ENCODE data around the gene POMT2. TPM values are rescaled to one million over a fixed set of nuclear protein-coding genes. Genes with fewer than 3 reads are reported as not detected.

The POMT2 gene
- polyA plus RNA-seq, 1 donor = 59.7 TPM

DNA sequence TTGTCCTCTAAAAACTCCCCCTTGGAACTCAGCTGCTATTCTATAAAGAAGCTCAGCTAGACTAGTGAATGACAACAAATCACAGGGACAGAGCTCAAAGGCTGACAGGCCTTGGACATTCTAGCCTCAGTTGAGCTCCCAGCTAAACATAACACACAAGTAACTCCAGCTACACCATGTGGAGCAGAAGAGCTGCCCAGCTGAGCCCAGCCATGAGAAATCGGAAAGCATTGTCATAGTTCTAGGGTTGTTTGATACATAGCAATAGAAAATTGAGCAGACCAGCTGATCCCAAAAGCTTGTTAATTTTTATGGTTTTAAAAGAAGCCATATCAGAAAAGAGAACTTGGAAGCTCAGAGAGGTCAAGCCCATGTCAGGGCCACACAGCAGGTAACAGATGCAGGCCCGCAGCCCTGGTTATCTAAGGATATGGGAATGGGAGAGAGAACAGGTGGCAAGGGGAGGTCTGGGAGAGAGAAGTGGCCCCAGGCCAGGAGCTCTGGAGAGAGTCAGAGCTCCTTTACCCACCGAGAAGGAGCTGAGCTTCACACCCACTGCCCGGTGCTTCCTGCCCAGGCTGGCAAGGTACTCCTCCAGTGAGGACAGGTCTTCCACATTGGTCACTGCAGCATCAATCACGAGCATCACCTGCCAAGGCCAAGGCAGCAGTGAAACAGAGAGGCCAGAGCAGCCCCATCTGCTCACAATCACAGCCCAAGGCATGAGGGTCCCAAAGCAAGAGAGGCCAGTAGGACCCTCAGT is 52.6 kb downstream of the POMT2 start:
- DNase-seq = no peak

DNA sequence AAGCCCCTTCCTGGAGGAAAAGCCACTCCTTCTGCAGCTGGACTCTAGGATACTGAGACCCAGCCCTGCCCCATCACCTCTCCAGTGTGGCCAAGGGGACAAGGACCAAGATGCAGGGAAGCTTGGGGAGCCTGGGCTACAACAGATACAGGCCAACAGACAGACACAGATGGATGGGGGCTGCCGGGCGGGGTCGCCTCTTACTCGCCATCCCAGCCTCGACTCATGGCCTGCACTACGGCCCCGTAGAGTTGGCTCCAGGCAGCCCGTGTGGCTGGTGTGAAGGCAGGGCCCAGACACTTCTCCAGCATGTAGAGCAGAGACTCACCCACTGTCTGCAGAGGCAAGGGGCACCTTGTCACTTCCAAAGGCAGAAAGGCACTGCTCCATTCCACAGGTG is 54.3 kb downstream of the POMT2 start:
- no peak for DNase-seq

GRCh38 chr14:77265561-77266335 is 54.9 kb downstream of the POMT2 start:
- DNase-seq = no peak

DNA sequence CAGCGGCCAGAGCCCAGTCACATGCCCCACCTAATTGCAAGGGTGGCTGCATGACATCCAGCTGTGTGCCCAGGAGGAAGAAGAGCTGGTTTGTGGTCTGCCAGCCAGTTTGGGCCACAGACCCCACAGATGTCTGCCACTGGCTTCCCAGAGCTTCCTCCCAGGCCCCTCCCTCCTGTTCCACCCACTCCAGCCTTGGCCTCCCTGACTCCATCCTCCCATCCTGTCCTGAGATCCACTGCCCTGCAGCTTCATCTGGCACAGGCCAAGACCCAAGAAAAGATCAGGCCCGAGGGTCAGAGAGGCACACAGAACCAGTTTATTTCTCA is 55.5 kb downstream of the POMT2 start:
- no peak for DNase-seq

GRCh38 chr14:77264466-77265186 is 56.1 kb downstream of the POMT2 start:
- DNase-seq = no peak

GRCh38 chr14:77260631-77261030 is 60.1 kb downstream of the POMT2 start:
- DNase-seq = no peak

- no peak for DNase-seq
Observed at GRCh38 chr14:77260199-77260598, 60.5 kb downstream of the POMT2 start.

DNA sequence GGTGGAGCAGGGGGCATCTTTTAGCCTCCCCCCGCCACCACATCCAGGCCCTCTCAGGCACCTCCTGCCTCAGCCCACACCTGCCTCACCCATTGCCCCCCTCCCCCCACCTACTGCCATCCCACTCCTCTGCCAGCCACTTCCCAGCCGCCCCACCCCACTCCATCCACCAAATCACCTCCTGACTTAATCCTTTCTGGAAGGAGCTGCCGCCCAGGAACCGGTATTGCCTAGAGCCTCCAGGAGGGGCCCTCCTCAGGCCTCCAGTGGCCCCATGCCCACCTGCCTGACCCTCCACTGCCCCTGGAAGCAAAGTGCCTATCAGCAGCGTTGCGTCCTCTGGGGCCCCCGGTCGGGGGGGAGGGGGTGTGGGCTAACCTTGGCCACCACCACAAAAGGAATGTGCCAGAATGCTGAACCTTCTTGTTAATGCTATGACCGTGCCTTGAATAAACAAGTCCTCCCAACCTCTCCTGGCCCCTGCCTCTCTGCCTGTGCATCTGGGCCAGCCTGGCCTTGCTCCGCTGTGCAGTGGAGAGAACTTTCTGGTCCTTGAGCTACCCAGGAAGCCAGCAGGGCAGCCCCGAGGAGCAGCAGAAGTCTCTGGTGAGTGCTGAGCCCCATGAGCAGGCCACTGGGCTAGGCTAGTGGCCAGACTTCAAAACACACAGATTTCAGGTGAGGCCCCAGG is 61.5 kb downstream of the POMT2 start:
- DNase-seq = no peak

DNA sequence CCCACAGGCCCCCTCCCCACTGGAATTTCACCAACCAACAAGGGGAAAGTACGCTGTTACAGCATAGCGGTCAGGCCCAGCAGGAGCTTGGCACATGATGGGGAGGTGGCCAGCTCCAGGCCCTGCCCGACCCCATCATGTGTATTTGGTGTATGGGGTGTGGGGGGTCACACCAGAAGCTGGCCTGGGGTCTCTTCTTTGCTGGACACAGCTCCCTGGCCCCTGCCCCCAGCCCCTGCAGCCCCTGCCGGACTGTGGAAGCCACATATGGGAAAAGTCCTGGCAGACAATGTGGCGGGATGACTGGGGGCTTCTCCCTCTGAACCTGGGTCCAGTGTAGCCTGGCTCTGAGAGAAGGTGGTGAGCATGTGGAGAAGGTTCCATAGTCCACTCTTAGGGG is 62.1 kb downstream of the POMT2 start:
- DNase-seq = no peak

DNA sequence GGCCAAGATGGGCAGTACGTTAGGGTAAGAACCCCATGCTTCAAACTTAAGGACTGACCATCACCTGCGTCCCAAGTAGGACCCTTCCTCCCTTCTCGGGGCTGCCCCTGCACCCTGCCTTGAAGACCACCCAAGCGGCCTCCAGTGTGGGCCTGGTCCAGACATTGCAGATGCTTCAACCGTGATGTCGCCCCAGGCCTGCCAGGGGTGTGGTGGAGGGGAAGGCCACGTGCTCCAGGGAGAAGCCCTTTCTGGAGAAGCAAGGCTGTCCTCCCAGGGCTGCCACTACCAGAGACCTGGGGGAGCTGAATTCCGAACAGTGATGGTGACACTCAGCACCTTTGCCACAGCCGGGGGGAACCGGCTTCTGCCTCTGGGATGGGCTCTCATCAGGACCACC is 63.0 kb downstream of the POMT2 start:
- DNase-seq = no peak

DNA sequence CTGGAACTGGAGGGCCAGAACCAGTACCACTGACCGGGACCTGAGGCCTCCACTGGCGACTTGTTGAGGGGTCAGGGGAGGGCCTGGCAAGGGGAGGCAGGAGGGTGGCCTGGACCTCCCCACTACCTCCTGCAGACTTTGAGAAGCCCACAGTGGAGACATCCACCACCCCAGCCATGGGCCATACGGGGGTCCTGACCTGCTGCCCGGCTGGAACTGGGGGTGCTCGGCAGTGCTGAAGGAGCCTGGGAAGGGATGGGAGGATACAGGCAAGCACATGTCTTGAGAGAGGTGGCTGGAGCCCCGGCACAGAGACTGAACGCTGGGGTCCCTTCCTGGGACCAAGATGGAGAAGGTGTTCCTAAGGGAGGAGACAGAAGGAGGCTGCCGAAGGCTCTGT is 64.0 kb downstream of the POMT2 start:
- DNase-seq = no peak

DNA sequence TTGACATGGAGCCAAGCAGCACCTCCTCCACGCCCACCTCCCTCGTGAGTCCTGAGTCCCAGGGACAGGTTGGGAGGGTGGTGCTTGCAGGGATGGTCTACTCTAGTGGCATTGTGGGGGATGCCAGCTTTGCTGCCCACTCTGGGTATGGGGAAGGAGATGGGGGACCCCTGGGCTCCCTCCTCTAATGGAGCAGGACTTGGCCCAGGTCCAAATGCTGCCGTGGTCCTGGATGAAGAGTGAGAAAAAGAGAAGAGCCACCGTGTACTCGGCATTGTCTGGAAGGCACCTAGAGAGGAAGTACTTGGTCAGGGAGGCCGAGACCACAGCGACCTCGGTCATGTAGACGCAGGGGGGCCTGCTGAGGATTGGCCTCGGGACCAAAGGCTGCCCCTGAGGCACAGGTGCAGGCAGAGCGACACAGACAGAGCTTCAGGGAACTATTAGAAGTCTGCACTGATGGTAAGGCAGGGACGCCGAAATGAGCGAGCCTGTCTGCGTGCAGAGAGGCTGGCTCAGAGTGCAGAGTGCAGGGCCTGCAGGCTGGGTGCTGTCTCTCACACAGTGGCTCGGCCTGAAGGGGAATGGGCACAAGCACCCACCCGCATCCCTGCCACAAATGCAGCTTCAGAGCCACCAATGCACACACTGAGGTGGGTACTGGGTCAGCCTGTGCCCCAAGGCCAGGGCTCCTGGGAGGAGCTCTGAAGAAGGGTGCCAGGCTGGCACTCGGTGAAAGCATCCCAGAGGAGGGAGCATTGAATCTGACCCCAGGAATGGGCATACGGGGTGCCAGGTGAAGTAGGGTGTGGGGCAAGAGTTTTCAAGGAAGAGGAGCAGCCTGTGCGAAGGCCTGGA is 67.1 kb downstream of the POMT2 start:
- DNase-seq = no peak

DNA sequence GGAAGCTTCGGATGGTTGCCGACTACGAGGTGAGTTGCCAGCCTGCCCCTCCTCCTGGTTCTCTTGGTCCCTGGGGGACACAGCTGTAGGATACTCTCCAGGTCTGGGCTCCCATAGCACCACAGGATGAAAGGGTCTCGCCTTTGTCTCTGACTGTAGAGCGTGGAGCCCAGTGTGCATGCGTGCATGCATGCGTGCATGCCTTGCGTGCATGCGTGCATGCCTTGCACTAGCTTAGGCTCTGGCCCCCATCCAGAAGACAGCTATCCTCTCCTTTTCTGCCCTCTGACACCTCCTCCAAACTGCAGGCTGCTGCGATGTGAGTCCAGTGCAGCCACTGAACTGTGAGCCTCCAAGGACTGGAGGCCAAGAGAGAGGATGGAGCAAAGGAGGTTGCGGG is 68.8 kb downstream of the POMT2 start:
- no peak for DNase-seq

GRCh38 chr14:77250927-77251326 is 69.8 kb downstream of the POMT2 start:
- no peak for DNase-seq

DNA sequence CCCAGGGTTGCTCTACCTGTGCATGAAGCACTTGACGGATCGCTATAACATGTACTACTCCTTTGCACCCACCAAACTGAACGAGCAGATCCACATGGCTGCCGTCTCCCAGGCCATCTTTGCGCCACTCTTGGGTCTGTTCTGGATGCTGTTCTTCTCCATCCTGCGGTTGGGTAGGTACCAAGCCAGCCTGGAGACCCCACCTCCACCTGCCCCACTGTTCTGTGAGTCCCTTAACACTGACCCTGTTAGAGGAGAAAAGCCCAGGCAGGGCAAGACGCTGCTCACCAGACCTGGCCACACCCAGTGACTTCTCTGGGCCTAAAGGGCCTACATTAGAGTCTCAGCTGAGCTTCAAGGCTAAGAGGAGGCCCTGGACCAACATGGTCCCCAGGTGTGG is 71.4 kb downstream of the POMT2 start:
- DNase-seq = no peak

- no peak for DNase-seq
Observed at GRCh38 chr14:77248666-77249065, 72.0 kb downstream of the POMT2 start.

DNA sequence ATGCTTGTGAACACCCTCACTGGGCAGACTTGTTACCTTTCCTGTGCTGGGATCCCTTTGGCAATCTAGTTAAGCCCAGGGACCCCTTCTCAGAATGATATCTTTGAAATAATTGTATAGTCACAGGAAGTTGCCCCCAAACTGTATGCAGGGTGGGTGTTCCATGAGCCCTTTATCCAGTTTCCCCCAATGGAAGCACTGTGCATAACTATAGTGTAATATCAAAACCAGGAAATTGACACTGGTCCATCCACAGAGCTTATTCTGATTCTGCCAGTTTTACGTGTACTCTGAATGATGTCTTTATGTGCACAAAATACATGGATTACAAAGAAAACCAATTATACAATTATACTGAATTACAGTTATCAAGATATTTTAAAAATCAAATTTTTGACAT is 73.9 kb downstream of the POMT2 start:
- no peak for DNase-seq

GRCh38 chr14:77245820-77246219 is 74.9 kb downstream of the POMT2 start:
- no peak for DNase-seq

GRCh38 chr14:77243853-77244252 is 76.8 kb downstream of the POMT2 start:
- no peak for DNase-seq

DNA sequence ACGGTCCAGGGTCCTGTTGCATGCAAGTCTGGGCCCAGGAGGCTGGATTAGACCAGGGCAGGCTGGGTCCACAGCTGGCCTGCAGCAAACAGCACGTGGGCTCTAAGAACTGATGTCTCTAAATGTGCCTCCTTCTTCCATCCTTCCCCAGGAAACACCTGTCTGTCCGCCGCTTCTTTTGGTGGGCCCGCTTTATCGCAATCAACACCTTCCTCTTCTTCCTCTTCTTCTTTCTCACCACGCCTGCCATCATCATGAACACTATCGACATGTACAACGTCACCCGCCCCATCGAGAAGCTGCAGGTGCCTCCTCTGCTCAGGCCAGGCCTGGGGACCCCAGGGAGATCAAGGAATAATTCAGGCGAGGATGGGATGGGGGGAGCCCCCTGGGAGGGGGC is 77.9 kb downstream of the POMT2 start:
- no peak for DNase-seq

DNA sequence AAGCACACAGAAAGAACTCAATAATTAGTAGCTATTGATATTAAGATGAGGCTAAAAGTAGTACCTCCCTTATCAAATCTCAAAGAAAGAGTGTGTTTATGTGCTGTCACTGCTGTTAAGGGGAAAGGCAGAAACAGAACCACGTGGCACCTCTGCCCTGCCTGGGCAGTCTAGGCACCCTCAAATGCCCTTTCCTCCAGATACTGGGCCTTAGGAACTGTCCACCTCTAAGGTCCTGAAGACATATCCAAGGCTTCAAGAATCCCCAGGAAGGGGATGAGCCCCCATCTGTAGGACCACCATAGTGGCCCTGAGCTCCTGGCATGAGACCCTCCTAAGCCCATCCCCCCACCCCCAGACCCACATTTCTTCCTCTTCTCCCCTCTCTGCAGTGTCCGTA is 78.7 kb downstream of the POMT2 start:
- no peak for DNase-seq

Measured in left kidney (tissue), 2 donors.